ENCODE results near the gene METTL26. TPM values are rescaled to one million over a fixed set of nuclear protein-coding genes. Genes with fewer than 3 reads are reported as not detected.

METTL26 gene
- total RNA-seq, 1 donor from 2014 or later = 75.3 TPM

GRCh38 chr16:593406-593805 is 42.7 kb downstream of the METTL26 start:
- Mint-ChIP-seq H3K4me1 (peaks cover 21% of the 10 kb centered on the region), H3K9me3 (no peaks in the 10 kb centered on the region), H3K27me3 (ENCODE audit: low read depth) (peaks cover 18% of the 10 kb centered on the region), H3K27ac (ENCODE audit: unreplicated experiment) (no peak overlapping the region), H3K36me3 (ENCODE audit: low read depth) (peaks cover 13% of the 10 kb centered on the region), H3K4me3 (peak overlapping the region; percentile 70)
- TF ChIP-seq CTCF (conservative IDR thresholded peaks at IDR 0.05) = no peak
- DNase-seq (ENCODE audit: low read depth, low spot score) = no peak

GRCh38 chr16:592518-593306 is 43.4 kb downstream of the METTL26 start:
- Mint-ChIP-seq H3K4me1 (peaks cover 23% of the 10 kb centered on the region), H3K36me3 (ENCODE audit: low read depth) (peaks cover 13% of the 10 kb centered on the region), H3K27ac (ENCODE audit: unreplicated experiment) (peak overlapping the region; percentile 12), H3K27me3 (ENCODE audit: low read depth) (peaks cover 18% of the 10 kb centered on the region), H3K9me3 (no peaks in the 10 kb centered on the region), H3K4me3 (peak overlapping the region; percentile 94)
- no peak for DNase-seq (ENCODE audit: low read depth, low spot score)
- no peak for TF ChIP-seq CTCF (conservative IDR thresholded peaks at IDR 0.05)

- Mint-ChIP-seq H3K27me3 (ENCODE audit: low read depth) (peaks cover 20% of the 10 kb centered on the region), H3K4me1 (peaks cover 26% of the 10 kb centered on the region), H3K27ac (ENCODE audit: unreplicated experiment) (peak overlapping the region; percentile 8), H3K36me3 (ENCODE audit: low read depth) (peaks cover 11% of the 10 kb centered on the region), H3K9me3 (no peaks in the 10 kb centered on the region), H3K4me3 (peak overlapping the region; percentile 94)
- no peak for DNase-seq (ENCODE audit: low read depth, low spot score)
- TF ChIP-seq CTCF (conservative IDR thresholded peaks at IDR 0.05) = no peak
These were observed 44.1 kb downstream of the METTL26 start for GRCh38 chr16:591892-592517.

GRCh38 chr16:591231-591630 is 44.9 kb downstream of the METTL26 start:
- TF ChIP-seq CTCF (conservative IDR thresholded peaks at IDR 0.05) = no peak
- Mint-ChIP-seq H3K4me3 (peak overlapping the region; percentile 94), H3K4me1 (peaks cover 26% of the 10 kb centered on the region), H3K36me3 (ENCODE audit: low read depth) (peaks cover 7% of the 10 kb centered on the region), H3K27me3 (ENCODE audit: low read depth) (peaks cover 24% of the 10 kb centered on the region), H3K9me3 (no peaks in the 10 kb centered on the region), H3K27ac (ENCODE audit: unreplicated experiment) (no peak overlapping the region)
- no peak for DNase-seq (ENCODE audit: low read depth, low spot score)

- DNase-seq (ENCODE audit: low read depth, low spot score) = no peak
- Mint-ChIP-seq H3K9me3 (no peaks in the 10 kb centered on the region), H3K4me3 (peak overlapping the region; percentile 94), H3K4me1 (peaks cover 26% of the 10 kb centered on the region), H3K36me3 (ENCODE audit: low read depth) (peaks cover 7% of the 10 kb centered on the region), H3K27me3 (ENCODE audit: low read depth) (peaks cover 28% of the 10 kb centered on the region), H3K27ac (ENCODE audit: unreplicated experiment) (peak overlapping the region; percentile 93)
- no peak for TF ChIP-seq CTCF (conservative IDR thresholded peaks at IDR 0.05)
These were observed 45.3 kb downstream of the METTL26 start for GRCh38 chr16:590815-591200.
